ENCODE data around the gene URI1.

Gene URI1

GRCh38 chr19:29974701-29975100 is 32.7 kb downstream of the URI1 start:
- POLR2A ChIA-PET = no interaction called here
- peaks cover 0 to 4% of the 10 kb centered on the region in 2 experiments; a peak in 1 of 3 replicates for H3K36me3 ChIP-seq (ENCODE audit: control insufficient read depth in 2 of 2, insufficient read depth in 1 of 2, low read length in 2 of 2)
- peak; percentile 99 for TF ChIP-seq ZNF146 (tag by site-specific recombination; IDR thresholded peaks at IDR 0.05)
- 0 out of 2 replicates have a peak, but pooled peaks have one; percentile 41 for TF ChIP-seq ZNF664 (tag by site-specific recombination; IDR thresholded peaks at IDR 0.05)
- TF ChIP-seq ZNF623 (tag by site-specific recombination; IDR thresholded peaks at IDR 0.05) = no peak
- peak; percentile 83 for TF ChIP-seq ZNF580 (tag by site-specific recombination; IDR thresholded peaks at IDR 0.05)
- no peak for TF ChIP-seq GLI2 (tag by site-specific recombination; IDR thresholded peaks at IDR 0.05; ENCODE audit: borderline replicate concordance, low read depth)
- TF ChIP-seq ZNF362 (tag by site-specific recombination; IDR thresholded peaks at IDR 0.05) = no peak
- no peak for TF ChIP-seq ZBTB17 (tag by site-specific recombination; IDR thresholded peaks at IDR 0.05)
- no peak overlapping the region for H3K27ac ChIP-seq (ENCODE audit: extremely low read depth, low read depth, low read length)
- peaks cover 79% of the 10 kb centered on the region for H3K4me1 ChIP-seq (ENCODE audit: control insufficient read depth, insufficient read depth, low read length)
- no peak overlapping the region for H3K4me3 ChIP-seq (ENCODE audit: low read depth, low read length)
- no peaks in the 10 kb centered on the region for H3K9me3 ChIP-seq (ENCODE audit: control insufficient read depth, insufficient read depth, low read depth, low read length)
- CTCF ChIA-PET = interaction anchor here (1.5 kb wide), 2 partner anchors 9 to 258 kb away, joined by 4 to 5 read pairs; no protein-coding TSS in a partner anchor

GRCh38 chr19:29976151-29976943 is 34.3 kb downstream of the URI1 start:
- CTCF ChIA-PET = interaction anchor here (0.6 to 4.6 kb wide), 7 partner anchors 10 to 514 kb away, joined by 3 to 33 read pairs (median 3); no protein-coding TSS in a partner anchor
- H3K4me3 ChIP-seq (ENCODE audit: low read depth, low read length) = no peak overlapping the region
- H3K27ac ChIP-seq (ENCODE audit: extremely low read depth, low read depth, low read length) = no peak overlapping the region
- POLR2A ChIA-PET = interaction anchor here (0.5 kb wide), 1 partner anchor 361 kb away, joined by 3 read pairs; no protein-coding TSS in a partner anchor
- peaks cover 63% of the 10 kb centered on the region for H3K4me1 ChIP-seq (ENCODE audit: control insufficient read depth, insufficient read depth, low read length)
- no peaks in the 10 kb centered on the region for H3K9me3 ChIP-seq (ENCODE audit: control insufficient read depth, insufficient read depth, low read depth, low read length)
- H3K36me3 ChIP-seq (ENCODE audit: control insufficient read depth in 2 of 2, insufficient read depth in 1 of 2, low read length in 2 of 2) = peaks cover 0 to 4% of the 10 kb centered on the region in 2 experiments; a peak in 1 of 3 replicates
- no peak for TF ChIP-seq ZNF677 (tag by site-specific recombination; IDR thresholded peaks at IDR 0.05)
- TF ChIP-seq ZNF645 (tag by site-specific recombination; IDR thresholded peaks at IDR 0.05) = no peak
- no peak for TF ChIP-seq ZNF510 (tag by site-specific recombination; IDR thresholded peaks at IDR 0.05; ENCODE audit: insufficient replicate concordance)
- no peak for TF ChIP-seq ZNF544 (tag by site-specific recombination; IDR thresholded peaks at IDR 0.05)
- TF ChIP-seq ZNF292 (tag by site-specific recombination; IDR thresholded peaks at IDR 0.05; ENCODE audit: borderline replicate concordance, low read depth) = no peak
- no peak for TF ChIP-seq KLF17 (tag by site-specific recombination; IDR thresholded peaks at IDR 0.05)
- TF ChIP-seq ZNF37A (tag by site-specific recombination; IDR thresholded peaks at IDR 0.05) = no peak
- TF ChIP-seq ZNF623 (tag by site-specific recombination; IDR thresholded peaks at IDR 0.05) = no peak
- no peak for TF ChIP-seq PATZ1 (tag by site-specific recombination; IDR thresholded peaks at IDR 0.05)
- no peak for TF ChIP-seq ZNF626 (tag by site-specific recombination; IDR thresholded peaks at IDR 0.05)
- no peak for TF ChIP-seq ZNF48 (tag by site-specific recombination; IDR thresholded peaks at IDR 0.05)
- no peak for TF ChIP-seq ZNF639 (tag by site-specific recombination; IDR thresholded peaks at IDR 0.05)
- no peak for TF ChIP-seq ZNF366 (tag by site-specific recombination; conservative IDR thresholded peaks at IDR 0.05)
- TF ChIP-seq ZNF670 (tag by site-specific recombination; IDR thresholded peaks at IDR 0.05; ENCODE audit: low read depth) = no peak
- TF ChIP-seq SCRT1 (tag by site-specific recombination; IDR thresholded peaks at IDR 0.05; ENCODE audit: borderline replicate concordance) = peak; percentile 88
- no peak for TF ChIP-seq ZFP37 (tag by site-specific recombination; IDR thresholded peaks at IDR 0.05)
- 0 out of 2 replicates have a peak, but pooled peaks have one; percentile 23 for TF ChIP-seq ATF2 (tag by site-specific recombination; IDR thresholded peaks at IDR 0.05; ENCODE audit: low read depth)
- no peak for TF ChIP-seq BCL11B (tag by site-specific recombination; IDR thresholded peaks at IDR 0.05; ENCODE audit: low read depth)
- no peak for TF ChIP-seq GLIS2 (tag by site-specific recombination; IDR thresholded peaks at IDR 0.05)

Measured in HEK293 (cell line).